Left ventricle myocardium inferior (tissue), 1 donor: ENCODE results near the gene LRRC41. TPM values are rescaled to one million over a fixed set of nuclear protein-coding genes. Genes with fewer than 3 reads are reported as not detected.

ENCODE experiments used
- DNase-seq: peaks from one replicate; pipeline ENCODE4 v3.0.0-alpha.2; 2020
- H3K27ac ChIP-seq: fragments of 200-600 bp; replicated peaks from 2 replicates; pipeline ENCODE4 v1.8.0; 2021
- H3K27me3 ChIP-seq: fragments of 200-600 bp; 2 replicates; pipeline ENCODE4 v1.8.0; 2021; ENCODE audit warnings: low read depth
- H3K36me3 ChIP-seq: fragments of 200-600 bp; 2 replicates; pipeline ENCODE4 v1.8.0; 2021
- H3K4me1 ChIP-seq: fragments of 200-600 bp; 2 replicates; pipeline ENCODE4 v1.8.0; 2021
- H3K4me3 ChIP-seq: fragments of 200-600 bp; 2 replicates; pipeline ENCODE4 v1.8.0; 2021; ENCODE audit warnings: mild to moderate bottlenecking, moderate library complexity
- H3K9me3 ChIP-seq: fragments of 200-600 bp; replicated peaks from 2 replicates; pipeline ENCODE4 v1.8.0; 2021
- CTCF ChIP-seq: fragments of 200-600 bp; IDR thresholded peaks from 2 replicates; pipeline ENCODE4 v1.8.0; 2021; ENCODE audit warnings: antibody characterized with exemption, mild to moderate bottlenecking, borderline replicate concordance
- intact Hi-C: fragments of 100-400 bp; cut with micrococcal nuclease; formaldehyde crosslinking; loops from one replicate; pipeline ENCODE4 v1.11.0; 2022
- total RNA-seq: library from RNA; stranded (reverse); fragmentation: NEBNext Ultra II Directional; extraction: Animal tissue kit (Norgen Biotek cat#: 25700); gene quantifications from one replicate; pipeline ENCODE4 v1.2.1, GENCODE V29; 2021
- donor health status: DM: no; HTN: yes; CAD: no; lungs with severe emphysema.

Gene LRRC41
- total RNA-seq, 1 donor from 2014 or later, result 38.8 TPM

- TF ChIP-seq CTCF, result no peak
- intact Hi-C loops, result no loop called here
- no peak for DNase-seq
- peak overlapping the region; percentile 99 for H3K4me3 ChIP-seq
- no peak overlapping the region for H3K27ac ChIP-seq
- peaks cover 75% of the 10 kb centered on the region for H3K4me1 ChIP-seq
- H3K27me3 ChIP-seq, result no peaks in the 10 kb centered on the region
- no peaks in the 10 kb centered on the region for H3K9me3 ChIP-seq
- peaks cover 44% of the 10 kb centered on the region for H3K36me3 ChIP-seq
These were observed 2.7 kb upstream of the LRRC41 start for GRCh38 chr1:46306159-46306530.

GRCh38 chr1:46303872-46304326, 483 bp upstream of the LRRC41 start:
- TF ChIP-seq CTCF, result no peak
- H3K4me3 ChIP-seq, result peak overlapping the region; percentile 99

GRCh38 chr1:46302641-46303037, 777 bp downstream of the LRRC41 start:
- no peak for TF ChIP-seq CTCF
- peak overlapping the region; percentile 99 for H3K4me3 ChIP-seq
- H3K27me3 ChIP-seq, result no peaks in the 10 kb centered on the region
- peak overlapping the region; percentile 98 for H3K27ac ChIP-seq
- no peaks in the 10 kb centered on the region for H3K9me3 ChIP-seq
- no peak for DNase-seq
- intact Hi-C loops, result no loop called here
- peaks cover 17% of the 10 kb centered on the region for H3K36me3 ChIP-seq
- H3K4me1 ChIP-seq, result peaks cover 92% of the 10 kb centered on the region

More at GRCh38 chr1:46303872-46304326, 483 bp upstream of the LRRC41 start:
- Histone ChIP-seq H3K9me3 (no peaks in the 10 kb centered on the region), H3K27ac (peak overlapping the region; percentile 98), H3K4me1 (peaks cover 92% of the 10 kb centered on the region), H3K27me3 (no peaks in the 10 kb centered on the region), H3K36me3 (peaks cover 23% of the 10 kb centered on the region)
- DNase-seq, result no peak
- intact Hi-C loops, result no loop called here

- H3K4me3 ChIP-seq, result peak overlapping the region; percentile 99
- intact Hi-C loops, result no loop called here
- H3K36me3 ChIP-seq, result peaks cover 19% of the 10 kb centered on the region
- peak overlapping the region; percentile 98 for H3K27ac ChIP-seq
- peaks cover 87% of the 10 kb centered on the region for H3K4me1 ChIP-seq
- no peaks in the 10 kb centered on the region for H3K9me3 ChIP-seq
- peak; percentile 50 for DNase-seq
- TF ChIP-seq CTCF, result no peak
- no peaks in the 10 kb centered on the region for H3K27me3 ChIP-seq
These were observed 1.4 kb downstream of the LRRC41 start for GRCh38 chr1:46301808-46302640.

GRCh38 chr1:46301406-46301807, 2.0 kb downstream of the LRRC41 start:
- no peak for DNase-seq
- peaks cover 81% of the 10 kb centered on the region for H3K4me1 ChIP-seq
- no peaks in the 10 kb centered on the region for H3K9me3 ChIP-seq
- H3K27ac ChIP-seq, result peak overlapping the region; percentile 98
- no peaks in the 10 kb centered on the region for H3K27me3 ChIP-seq
- intact Hi-C loops, result no loop called here
- H3K36me3 ChIP-seq, result peaks cover 19% of the 10 kb centered on the region
- H3K4me3 ChIP-seq, result peak overlapping the region; percentile 99
- no peak for TF ChIP-seq CTCF
